H1 (cell line): Measurements from ENCODE around the gene TSPAN32. TPM values are rescaled to one million over a fixed set of nuclear protein-coding genes. Genes with fewer than 3 reads are reported as not detected.

Experiments
- CTCF ChIA-PET: fragments of 300-600 bp; sonication (Branson Sonifier 250); formaldehyde crosslinking; loops from one replicate; lab custom pipeline; 2021; ENCODE audit not compliant: partially characterized antibody; lab: Charles Lee
- POLR2A ChIA-PET: fragments of 300-600 bp; sonication (Branson Sonifier 250); formaldehyde crosslinking; loops from one replicate; lab custom pipeline; 2021; ENCODE audit warnings: inconsistent platforms; ENCODE audit not compliant: partially characterized antibody; lab: Charles Lee
- DNase-seq, 2 experiments: peaks; one replicate each; pipeline versions ENCODE4 v3.0.0 to v3.0.0-alpha.2; 2010 to 2022; ENCODE audit warnings: low spot score in 2 of 2, low read depth in 1 of 2, mixed read lengths in 1 of 2
- FAIRE-seq: peaks from 2 replicates; lab custom pipeline; 2011; peaks lifted over from hg19 to GRCh38; lab: Jason Lieb, UNC
- H2AFZ ChIP-seq: 2 replicates; pipeline ENCODE4 v1.8.1; 2012; ENCODE audit warnings: low read length, inconsistent platforms
- H2AK5ac ChIP-seq: 2 replicates; pipeline ENCODE4 v1.6.1; 2013; ENCODE audit warnings: low read depth, low read length
- H2BK120ac ChIP-seq: replicated peaks from 2 replicates; pipeline ENCODE3; 2013; ENCODE audit warnings: low read depth, low read length, inconsistent platforms
- H2BK12ac ChIP-seq: 2 replicates; pipeline ENCODE4 v1.6.1; 2013; ENCODE audit warnings: low read depth, low read length
- H2BK15ac ChIP-seq: 2 replicates; pipeline ENCODE4 v1.6.1; 2013; ENCODE audit warnings: low read length
- H2BK20ac ChIP-seq: 2 replicates; pipeline ENCODE4 v1.6.1; 2013; ENCODE audit warnings: low read length
- H2BK5ac ChIP-seq: 2 replicates; pipeline ENCODE4 v1.6.1; 2013; ENCODE audit warnings: low read depth, low read length
- H3K14ac ChIP-seq: 2 replicates; pipeline ENCODE4 v1.6.1; 2013; ENCODE audit warnings: inconsistent platforms; ENCODE audit not compliant: insufficient read length
- H3K18ac ChIP-seq: 2 replicates; pipeline ENCODE4 v1.6.1; 2013; ENCODE audit warnings: low read length; ENCODE audit errors: extremely low read depth
- H3K23ac ChIP-seq: 2 replicates; pipeline ENCODE4 v1.6.1; 2013; ENCODE audit warnings: inconsistent platforms; ENCODE audit not compliant: insufficient read length
- H3K23me2 ChIP-seq: 2 replicates; pipeline ENCODE4 v1.6.1; 2013; ENCODE audit warnings: low read depth, low read length
- H3K27ac ChIP-seq: 2 replicates; pipeline ENCODE4 v1.6.1; 2011; ENCODE audit warnings: low read depth, low read length, inconsistent platforms
- H3K27me3 ChIP-seq, 4 experiments: replicated peaks in 1 of 4; 1 replicate in 1 of 4; 2 replicates in 3 of 4; pipeline versions ENCODE4 v1.6.1 to v1.8.1; 2011 to 2013; ENCODE audit warnings: low read length in 3 of 4, mild to moderate bottlenecking in 3 of 4, inconsistent platforms in 2 of 4, mixed read lengths in 2 of 4, moderate library complexity in 1 of 4; ENCODE audit not compliant: control insufficient read depth in 3 of 4, insufficient read depth in 3 of 4; ENCODE audit errors: extremely low read depth in 1 of 4
- H3K36me3 ChIP-seq, 4 experiments: 2 replicates each; pipeline versions ENCODE4 v1.6.1 to v1.8.1; 2011 to 2013; ENCODE audit warnings: mild to moderate bottlenecking in 4 of 4, low read length in 3 of 4, moderate library complexity in 2 of 4, control low read depth in 1 of 4, inconsistent platforms in 1 of 4; ENCODE audit not compliant: insufficient read depth in 4 of 4, control insufficient read depth in 2 of 4
- H3K4ac ChIP-seq: replicated peaks from 2 replicates; pipeline ENCODE3; 2013; ENCODE audit warnings: low read length, low read depth, mixed read lengths, inconsistent platforms; ENCODE audit not compliant: insufficient read length
- H3K4me1 ChIP-seq, 4 experiments: replicated peaks in 1 of 4; 1 replicate in 1 of 4; 2 replicates in 3 of 4; pipeline versions ENCODE4 v1.6.1 to v1.8.1; 2011 to 2013; ENCODE audit warnings: low read length in 3 of 4, inconsistent platforms in 2 of 4, mixed read lengths in 1 of 4; ENCODE audit not compliant: insufficient read depth in 4 of 4, control insufficient read depth in 3 of 4
- H3K4me2 ChIP-seq, 2 experiments: 2 replicates each; pipeline versions ENCODE4 v1.6.1 to v1.8.1; 2011 to 2013; ENCODE audit warnings: low read depth in 2 of 2, low read length in 2 of 2, control low read depth in 1 of 2, inconsistent platforms in 1 of 2, mild to moderate bottlenecking in 1 of 2; ENCODE audit not compliant: insufficient read depth in 1 of 2
- H3K4me3 ChIP-seq, 4 experiments: fragments of 200-600, 300-600 bp in 1 of 4; sonication (generic), shearing (Covaris generic), sonication (Bioruptor Twin) in 1 of 4; 2 replicates each; pipeline versions ENCODE4 v1.5.1 to v1.8.1; 2011 to 2016; ENCODE audit warnings: low read length in 4 of 4, low read depth in 3 of 4, control low read depth in 2 of 4, inconsistent platforms in 2 of 4, mild to moderate bottlenecking in 2 of 4, mixed read lengths in 1 of 4, moderate library complexity in 1 of 4; ENCODE audit not compliant: insufficient read depth in 2 of 4; ENCODE audit errors: extremely low read depth in 1 of 4
- H3K56ac ChIP-seq: replicated peaks from 2 replicates; pipeline ENCODE3; 2013; ENCODE audit warnings: low read depth, mild to moderate bottlenecking, mixed read lengths, low read length, inconsistent platforms; ENCODE audit not compliant: insufficient read length
- H3K79me1 ChIP-seq: 2 replicates; pipeline ENCODE4 v1.6.1; 2013; ENCODE audit warnings: low read depth, low read length, control low read depth
- H3K79me2 ChIP-seq, 2 experiments: 2 replicates each; pipeline versions ENCODE4 v1.6.1 to v1.8.1; 2012 to 2013; ENCODE audit warnings: low read length in 2 of 2, mild to moderate bottlenecking in 2 of 2, inconsistent platforms in 1 of 2; ENCODE audit not compliant: insufficient read depth in 2 of 2, control insufficient read depth in 1 of 2
- H3K9ac ChIP-seq, 4 experiments: replicated peaks in 1 of 4; 1 replicate in 1 of 4; 2 replicates in 3 of 4; pipeline versions ENCODE4 v1.6.1 to v1.8.1; 2011 to 2013; ENCODE audit warnings: low read depth in 3 of 4, low read length in 3 of 4, control low read depth in 2 of 4, mild to moderate bottlenecking in 2 of 4, moderate library complexity in 2 of 4, inconsistent platforms in 1 of 4; ENCODE audit errors: extremely low read depth in 1 of 4
- H3K9me3 ChIP-seq, 2 experiments: 2 replicates each; pipeline versions ENCODE4 v1.6.1 to v1.8.1; 2012 to 2013; ENCODE audit warnings: mild to moderate bottlenecking in 2 of 2, moderate library complexity in 2 of 2, control low read depth in 1 of 2, inconsistent platforms in 1 of 2, low read depth in 1 of 2, low read length in 1 of 2, mixed read lengths in 1 of 2; ENCODE audit not compliant: insufficient read depth in 2 of 2
- H4K20me1 ChIP-seq, 2 experiments: replicated peaks in 1 of 2; 2 replicates each; pipeline versions ENCODE3 to v1.8.1; 2011 to 2013; ENCODE audit warnings: inconsistent platforms in 2 of 2, low read length in 2 of 2, mild to moderate bottlenecking in 1 of 2; ENCODE audit not compliant: insufficient read depth in 2 of 2, control insufficient read depth in 1 of 2
- H4K5ac ChIP-seq: 2 replicates; pipeline ENCODE4 v1.6.1; 2013; ENCODE audit warnings: low read length, low read depth, mixed read lengths, inconsistent platforms; ENCODE audit not compliant: insufficient read length
- H4K8ac ChIP-seq: 2 replicates; pipeline ENCODE4 v1.8.0; 2013; ENCODE audit warnings: mild to moderate bottlenecking, moderate library complexity, low read length, inconsistent platforms; ENCODE audit not compliant: insufficient read depth; ENCODE audit errors: extremely low read depth
- H4K91ac ChIP-seq: replicated peaks from 2 replicates; pipeline ENCODE3; 2013; ENCODE audit warnings: low read length, mixed read lengths, inconsistent platforms; ENCODE audit not compliant: insufficient read length
- CTBP2 ChIP-seq: IDR thresholded peaks from 2 replicates; pipeline ENCODE4 v1.7.0; 2011; ENCODE audit warnings: borderline replicate concordance, mild to moderate bottlenecking, moderate library complexity, mixed read lengths, low read length; ENCODE audit not compliant: insufficient read depth, insufficient read length
- EZH2 ChIP-seq: fragments of 200-600 bp; sonication (generic); IDR thresholded peaks from 2 replicates; pipeline ENCODE4 v1.7.1; 2012; ENCODE audit warnings: low read depth, mild to moderate bottlenecking, moderate library complexity, low read length, inconsistent platforms; ENCODE audit not compliant: severe bottlenecking
- MAFK ChIP-seq: IDR thresholded peaks from 2 replicates; pipeline ENCODE4 v1.6.1; 2012; ENCODE audit warnings: low read depth, mild to moderate bottlenecking, improper control_type of control experiment, low read length
- NRF1 ChIP-seq: IDR thresholded peaks from 2 replicates; pipeline ENCODE4 v1.6.1; 2011; ENCODE audit warnings: mild to moderate bottlenecking, low read depth, low read length, improper control_type of control experiment
- POLR2AphosphoS5 ChIP-seq: IDR thresholded peaks from 2 replicates; pipeline ENCODE4 v1.6.1; 2011; ENCODE audit warnings: low read depth, low read length
- POU5F1 ChIP-seq: IDR thresholded peaks from 2 replicates; pipeline ENCODE4 v1.6.1; 2011; ENCODE audit warnings: low read depth, mild to moderate bottlenecking, low read length, moderate library complexity
- RBBP5 ChIP-seq: IDR thresholded peaks from 2 replicates; pipeline ENCODE4 v1.7.1; 2012; ENCODE audit warnings: low read depth, mild to moderate bottlenecking, inconsistent platforms, low read length, moderate library complexity, borderline replicate concordance
- SP1 ChIP-seq: IDR thresholded peaks from 2 replicates; pipeline ENCODE4 v1.6.1; 2011; ENCODE audit warnings: low read depth, low read length
- SRF ChIP-seq: IDR thresholded peaks from 2 replicates; pipeline ENCODE4 v1.6.1; 2011; ENCODE audit warnings: mild to moderate bottlenecking, low read depth, low read length, moderate library complexity
- WGBS, 2 experiments: shearing (Covaris generic) in 1 of 2; methylation state at CpG; one replicate each; pipeline versions ENCODE4 v1.1.6 to v1.1.7; 2013 to 2015; ENCODE audit warnings: low lambda C conversion rate in 2 of 2, mixed read lengths in 2 of 2, inconsistent platforms in 1 of 2, low coverage in 1 of 2, missing lambda C conversion rate in 1 of 2; ENCODE audit not compliant: insufficient replicate concordance in 2 of 2, insufficient coverage in 1 of 2, insufficient read length in 1 of 2; ENCODE audit errors: extremely low coverage in 1 of 2, missing lambda C conversion rate in 1 of 2; 5-methylcytosine and 5-hydroxymethylcytosine counted together
- polyA plus RNA-seq, 7 experiments: library from polyadenylated mRNA; depleted of rRNA in 3 of 7; stranded (reverse) in 5 of 7; unstranded in 2 of 7; fragments of >200 nt in 5 of 7; fragments of 200-250 nt in 2 of 7; gene quantifications; 1 replicate in 5 of 7; 2 replicates in 1 of 7; 4 replicates in 1 of 7; pipeline versions ENCODE4 v1.2.1 to v1.2.3, GENCODE V29; 2011 to 2013; ENCODE audit warnings: missing spikeins in 2 of 7, mixed read lengths in 2 of 7
- total RNA-seq: library from RNA; stranded (reverse); fragmentation: NEBNext Ultra II Directional; extraction: Animal tissue kit (Norgen Biotek cat#: 25700); gene quantifications from 2 replicates; pipeline ENCODE4 v1.2.1, GENCODE V29; 2021
- TF ChIP-seq, protein P1 (sequence below): IDR thresholded peaks from 2 replicates; pipeline ENCODE4 v1.6.1; 2012; ENCODE audit warnings: inconsistent platforms

The TSPAN32 gene
- total and polyA plus RNA-seq, 2 of the 8 experiments (the other 6 are each of a cell fraction or from before 2014, with no cell fraction given) = not detected

DNA sequence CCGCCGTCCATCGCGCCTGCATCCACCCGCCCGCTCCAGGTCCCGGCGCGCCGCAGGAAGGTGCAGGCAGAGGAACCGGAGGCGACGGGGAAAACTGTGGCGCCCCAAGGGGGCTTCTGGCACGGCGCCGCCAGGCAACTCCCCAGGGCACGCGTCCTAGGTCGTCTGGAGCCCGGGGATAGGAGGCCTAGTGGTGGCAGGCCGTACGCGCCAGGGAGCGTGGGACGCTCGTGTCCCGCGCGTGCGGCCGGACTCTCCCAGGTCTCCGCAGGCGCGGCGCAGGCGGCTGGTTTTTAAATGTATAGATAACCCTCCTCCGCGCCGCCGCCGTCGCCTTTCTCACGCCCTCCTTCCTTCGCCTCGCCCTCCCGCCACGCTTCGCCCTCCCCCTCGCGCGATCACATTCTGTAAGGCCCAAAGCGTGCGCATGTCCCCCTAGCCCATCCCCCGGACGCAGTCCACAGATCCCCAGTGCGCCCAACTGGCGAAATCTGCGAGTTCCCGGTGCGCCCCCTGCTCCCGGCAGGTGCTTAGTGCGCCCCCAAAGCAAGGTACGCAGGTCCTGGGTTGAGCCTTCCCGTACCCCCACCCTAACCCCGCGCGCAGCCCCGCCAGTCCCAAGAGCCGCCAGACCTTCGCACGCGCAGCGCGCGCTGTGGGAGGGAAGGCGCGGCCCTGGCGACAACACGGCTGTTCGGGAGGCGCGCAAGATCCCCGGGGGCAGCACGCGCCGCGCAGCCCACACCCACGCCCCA lies 31.3 kb upstream of the TSPAN32 start, which contains the start of gene ASCL2:
Gene ASCL2, minus strand, starts transcription at position 267 of the 755 bp plus-strand sequence. Its CDS starts 256 bp downstream, at position 11.
- Histone ChIP-seq H2AK5ac (no peak within 1 kb of the TSS), H2BK20ac (no peak within 1 kb of the TSS), H3K4ac (no peak within 1 kb of the TSS), H2BK120ac (no peak within 1 kb of the TSS), H3K56ac (no peak within 1 kb of the TSS), H3K9ac (no peak within 1 kb of the TSS), H3K18ac (peak within 1 kb of the TSS; percentile 24)
- no peak for FAIRE-seq
- WGBS, 2 experiments = 39% methylated on average over 81 of the region's 89 CpGs; no CpG with 5 or more reads in 1 of the 2 experiments
- POLR2A ChIA-PET = interaction anchor here (1.0 kb wide), 1 partner anchor 108 kb away, joined by 4 read pairs; no protein-coding TSS in a partner anchor
- TF ChIP-seq EZH2 = peak; percentile 62
- no peak for TF ChIP-seq SP1
- no peak for TF ChIP-seq CTBP2
- TF ChIP-seq MAFK = no peak
- 0 out of 2 replicates have a peak, but pooled peaks have one; percentile 18 for TF ChIP-seq RBBP5
- TF ChIP-seq POLR2AphosphoS5 = no peak
- TF ChIP-seq, protein P1, sequence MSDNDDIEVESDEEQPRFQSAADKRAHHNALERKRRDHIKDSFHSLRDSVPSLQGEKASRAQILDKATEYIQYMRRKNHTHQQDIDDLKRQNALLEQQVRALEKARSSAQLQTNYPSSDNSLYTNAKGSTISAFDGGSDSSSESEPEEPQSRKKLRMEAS = no peak
- TF ChIP-seq NRF1 = no peak
- no peak for TF ChIP-seq POU5F1
- TF ChIP-seq SRF = no peak
- TF ChIP-seq, all 59 proteins: peak for 2
- Histone ChIP-seq H3K14ac (no peak within 1 kb of the TSS), H3K36me3 (peaks cover 0 to 6% (median 0%) of the 10 kb centered on the region in 4 experiments; a peak in 1 of 8 replicates), H2BK15ac (peak within 1 kb of the TSS; percentile 61; the same call in 1 of the 2 replicates), H2AFZ (no peak within 1 kb of the TSS), H4K5ac (no peak within 1 kb of the TSS), H3K4me2 (peak within 1 kb of the TSS; percentile 51 to 62), H2BK5ac (no peak within 1 kb of the TSS), H4K20me1 (no peaks in the 10 kb centered on the region), H3K4me3 (peak within 1 kb of the TSS; percentile 6 to 67 (median 30); a peak in 5 of 8 replicates), H3K23me2 (peaks cover 8% of the 10 kb centered on the region; the same call in 1 of the 2 replicates), H3K27me3 (peaks cover 21 to 86% (median 69%) of the 10 kb centered on the region in 4 experiments), H3K4me1 (peaks cover 0 to 14% (median 3%) of the 10 kb centered on the region in 4 experiments; a peak in 3 of 7 replicates), H3K79me2 (no peaks in the 10 kb centered on the region), H3K9me3 (peaks cover 0 to 12% of the 10 kb centered on the region in 2 experiments; a peak in 1 of 4 replicates), H3K79me1 (no peaks in the 10 kb centered on the region), H2BK12ac (peak within 1 kb of the TSS; percentile 87; the same call in 1 of the 2 replicates), H4K8ac (peak within 1 kb of the TSS; percentile 87; the same call in 1 of the 2 replicates), H3K27ac (no peak within 1 kb of the TSS), H4K91ac (peak within 1 kb of the TSS; percentile 40), H3K23ac (no peak within 1 kb of the TSS)
- DNase-seq = no peak
- CTCF ChIA-PET = no interaction called here
